HepG2 (cell line): ENCODE measurements around the gene TMEM151A. TPM values are rescaled to one million over a fixed set of nuclear protein-coding genes. Genes with fewer than 3 reads are reported as not detected.

Experiments used
- ATF4 ChIP-seq, 2 experiments: fragments of 450-650 bp in 1 of 2; sonication (generic) in 1 of 2; formaldehyde crosslinking; IDR thresholded peaks; 2 replicates each; pipeline versions ENCODE4 v1.5.0 to v1.8.0; 2020 to 2022; ENCODE audit warnings: mild to moderate bottlenecking in 1 of 2, missing genetic modification reagents in 1 of 2
- CCDC6 ChIP-seq: sonication (generic); formaldehyde crosslinking; IDR thresholded peaks from 2 replicates; pipeline ENCODE4 v1.8.1; 2022; ENCODE audit warnings: mild to moderate bottlenecking, missing genetic modification reagents, moderate library complexity
- HNF1B ChIP-seq: sonication (generic); formaldehyde crosslinking; IDR thresholded peaks from 2 replicates; pipeline ENCODE4 v1.5.1; 2020; ENCODE audit warnings: mild to moderate bottlenecking, moderate library complexity, missing genetic modification reagents
- MTF2 ChIP-seq: sonication (generic); formaldehyde crosslinking; IDR thresholded peaks from 2 replicates; pipeline ENCODE4 v1.5.0; 2020; ENCODE audit warnings: missing genetic modification reagents, borderline replicate concordance
- PRDM4 ChIP-seq: sonication (generic); formaldehyde crosslinking; IDR thresholded peaks from 2 replicates; pipeline ENCODE4 v1.9.0; 2021; ENCODE audit warnings: missing genetic modification reagents, borderline replicate concordance
- SSRP1 ChIP-seq: IDR thresholded peaks from 2 replicates; pipeline ENCODE4 v1.6.1; 2016; ENCODE audit warnings: control low read depth
- TEAD2 ChIP-seq: sonication (generic); formaldehyde crosslinking; IDR thresholded peaks from 2 replicates; pipeline ENCODE4 v1.9.0; 2021; ENCODE audit warnings: missing genetic modification reagents
- TEF ChIP-seq: sonication (generic); formaldehyde crosslinking; IDR thresholded peaks from 2 replicates; pipeline ENCODE4 v1.5.0; 2020; ENCODE audit warnings: missing genetic modification reagents
- ZBTB10 ChIP-seq: sonication (generic); formaldehyde crosslinking; IDR thresholded peaks from 2 replicates; pipeline ENCODE4 v1.4.0; 2020; ENCODE audit warnings: missing genetic modification reagents, borderline replicate concordance
- ZBTB44 ChIP-seq: sonication (generic); formaldehyde crosslinking; IDR thresholded peaks from 2 replicates; pipeline ENCODE4 v1.4.0; 2020; ENCODE audit warnings: missing genetic modification reagents
- ZNF101 ChIP-seq: sonication (generic); formaldehyde crosslinking; IDR thresholded peaks from 2 replicates; pipeline ENCODE4 v1.4.0; 2020; ENCODE audit warnings: mild to moderate bottlenecking, low read depth, missing genetic modification reagents, borderline replicate concordance
- ZNF235 ChIP-seq: sonication (generic); formaldehyde crosslinking; IDR thresholded peaks from 2 replicates; pipeline ENCODE4 v1.8.1; 2023; ENCODE audit warnings: mild to moderate bottlenecking, missing genetic modification reagents, borderline replicate concordance
- ZNF501 ChIP-seq: sonication (generic); formaldehyde crosslinking; IDR thresholded peaks from 2 replicates; pipeline ENCODE4 v1.5.1; 2020; ENCODE audit warnings: mild to moderate bottlenecking, moderate library complexity, missing genetic modification reagents
- polyA plus RNA-seq, 8 experiments: library from polyadenylated mRNA; depleted of rRNA in 3 of 8; stranded (reverse) in 7 of 8; unstranded in 1 of 8; fragments of >200 nt; fragmentation: Illumina TruSeq in 4 of 8; extraction: Trizol in 4 of 8; gene quantifications; 2 replicates each; pipeline versions ENCODE4 v1.2.1 to v1.2.3, GENCODE V29; 2011 to 2016; ENCODE audit warnings: low read depth in 4 of 8, missing spikeins in 1 of 8, mixed read lengths in 1 of 8; ENCODE audit not compliant: insufficient read depth in 1 of 8
- total RNA-seq, 5 experiments: library from RNA; depleted of rRNA; stranded (reverse); fragments of >200 nt; fragmentation: Illumina TruSeq; extraction: Trizol; gene quantifications; 2 replicates each; pipeline ENCODE4 v1.2.3, GENCODE V29; 2016; ENCODE audit warnings: low read depth in 1 of 5
- TF ChIP-seq, protein P1 (sequence below): sonication (generic); formaldehyde crosslinking; IDR thresholded peaks from 2 replicates; pipeline ENCODE4 v1.4.0; 2020; ENCODE audit warnings: missing genetic modification reagents

TMEM151A gene
- total and polyA plus RNA-seq, 2 of the 13 experiments (the other 11 are each of a cell fraction or from before 2014, with no cell fraction given) = 0.18 to 0.33 TPM

GRCh38 chr11:66312549-66313320, 21.0 kb downstream of the TMEM151A start (continued):
- TF ChIP-seq CCDC6 (CRISPR knock-in tag) = peak; percentile 41
- 0 out of 4 replicates have a peak, but pooled peaks of 1 of the 2 experiments have one; percentile 4 for TF ChIP-seq ATF4 (CRISPR knock-in tag; IDR thresholded peaks at IDR 0.05)
- peak; percentile 72; the same call in 1 of the 2 replicates for TF ChIP-seq ZNF235
- 0 out of 2 replicates have a peak, but pooled peaks have one; percentile 2 for TF ChIP-seq HNF1B (CRISPR knock-in tag)
- no peak for TF ChIP-seq MTF2 (CRISPR knock-in tag)
- TF ChIP-seq, protein P1, sequence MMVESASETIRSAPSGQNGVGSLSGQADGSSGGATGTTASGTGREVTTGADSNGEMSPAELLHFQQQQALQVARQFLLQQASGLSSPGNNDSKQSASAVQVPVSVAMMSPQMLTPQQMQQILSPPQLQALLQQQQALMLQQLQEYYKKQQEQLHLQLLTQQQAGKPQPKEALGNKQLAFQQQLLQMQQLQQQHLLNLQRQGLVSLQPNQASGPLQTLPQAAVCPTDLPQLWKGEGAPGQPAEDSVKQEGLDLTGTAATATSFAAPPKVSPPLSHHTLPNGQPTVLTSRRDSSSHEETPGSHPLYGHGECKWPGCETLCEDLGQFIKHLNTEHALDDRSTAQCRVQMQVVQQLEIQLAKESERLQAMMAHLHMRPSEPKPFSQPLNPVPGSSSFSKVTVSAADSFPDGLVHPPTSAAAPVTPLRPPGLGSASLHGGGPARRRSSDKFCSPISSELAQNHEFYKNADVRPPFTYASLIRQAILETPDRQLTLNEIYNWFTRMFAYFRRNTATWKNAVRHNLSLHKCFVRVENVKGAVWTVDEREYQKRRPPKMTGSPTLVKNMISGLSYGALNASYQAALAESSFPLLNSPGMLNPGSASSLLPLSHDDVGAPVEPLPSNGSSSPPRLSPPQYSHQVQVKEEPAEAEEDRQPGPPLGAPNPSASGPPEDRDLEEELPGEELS (CRISPR knock-in tag) = peak; percentile 22; the same call in 1 of the 2 replicates
- no peak for TF ChIP-seq ZBTB44
- no peak for TF ChIP-seq TEAD2
- TF ChIP-seq SSRP1 (CRISPR knock-in tag) = no peak
- no peak for TF ChIP-seq PRDM4 (CRISPR knock-in tag)
- TF ChIP-seq TEF (CRISPR knock-in tag) = no peak
- TF ChIP-seq ZNF101 (CRISPR knock-in tag) = no peak
- peak; percentile 37; the same call in 1 of the 2 replicates for TF ChIP-seq ZBTB10 (CRISPR knock-in tag)
- TF ChIP-seq ZNF501 (CRISPR knock-in tag) = no peak
